ENCODE measurements around the gene AKAIN1.

The AKAIN1 gene

DNA sequence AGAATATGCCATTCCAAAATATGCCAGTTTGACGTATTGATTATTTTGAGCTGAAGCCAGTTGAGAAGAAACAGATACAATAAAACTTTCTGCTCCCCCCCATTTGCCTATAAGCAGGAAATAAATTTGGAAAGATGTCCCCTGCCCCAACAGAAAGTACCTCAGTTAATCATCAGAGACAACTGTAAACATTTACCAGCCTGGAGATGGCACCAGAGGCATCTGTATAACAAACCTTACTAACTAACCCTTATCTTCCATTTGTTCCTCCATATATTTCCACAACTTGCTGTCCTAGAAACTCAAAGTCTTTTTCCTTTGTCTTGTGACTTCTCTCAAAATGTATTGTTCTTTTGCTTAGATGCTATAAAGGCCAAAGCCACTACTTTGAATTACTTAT is 93.8 kb downstream of the AKAIN1 start:
- in situ Hi-C loops (cut with MboI; ENCODE audit: low sequenced_read_pairs): no loop called here
- Histone ChIP-seq H3K9me3 (no peaks in the 10 kb centered on the region), H3K36me3 (replicated peaks) (no peaks in the 10 kb centered on the region), H3K4me1 (peaks cover 3% of the 10 kb centered on the region; the same call in 1 of the 2 replicates), H3K4me3 (no peak overlapping the region), H3K27me3 (ENCODE audit: low read depth) (no peaks in the 10 kb centered on the region)
- no peak for DNase-seq (ENCODE audit: low spot score in 2 of 2)

- Histone ChIP-seq H3K4me1 (no peaks in the 10 kb centered on the region), H3K27me3 (ENCODE audit: low read depth) (no peaks in the 10 kb centered on the region), H3K36me3 (replicated peaks) (no peaks in the 10 kb centered on the region), H3K9me3 (no peaks in the 10 kb centered on the region), H3K4me3 (no peak overlapping the region)
- no peak for DNase-seq (ENCODE audit: low spot score in 2 of 2)
- in situ Hi-C loops (cut with MboI; ENCODE audit: low sequenced_read_pairs): no loop called here
Measured at GRCh38 chr18:5097116-5097703, 99.8 kb downstream of the AKAIN1 start.

GRCh38 chr18:5095239-5095638 is 101.8 kb downstream of the AKAIN1 start:
- Histone ChIP-seq H3K27me3 (ENCODE audit: low read depth) (no peaks in the 10 kb centered on the region), H3K36me3 (replicated peaks) (no peaks in the 10 kb centered on the region)
- in situ Hi-C loops (cut with MboI; ENCODE audit: low sequenced_read_pairs): no loop called here

DNA sequence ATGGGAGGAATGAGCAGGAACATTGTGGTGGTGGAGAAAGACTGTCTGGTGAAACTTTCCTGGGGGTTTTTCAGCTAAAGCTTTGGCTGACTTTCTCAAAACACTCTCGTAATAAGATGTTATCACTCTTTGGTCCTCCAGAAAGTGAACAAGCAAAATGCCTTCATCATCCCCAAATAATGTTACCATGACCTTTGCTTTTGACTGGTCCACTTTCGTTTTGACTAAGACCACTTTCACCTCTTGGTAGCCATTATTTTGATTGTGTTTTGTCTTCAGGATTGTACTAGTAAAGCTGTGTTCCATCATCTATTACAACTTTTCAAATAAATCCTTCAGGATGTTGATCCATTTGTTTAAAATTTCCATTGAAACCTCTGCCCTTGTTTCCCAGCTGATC is 103.2 kb downstream of the AKAIN1 start:
- Histone ChIP-seq H3K36me3 (replicated peaks) (no peaks in the 10 kb centered on the region), H3K4me3 (no peak overlapping the region), H3K27me3 (ENCODE audit: low read depth) (no peaks in the 10 kb centered on the region), H3K4me1 (no peaks in the 10 kb centered on the region), H3K9me3 (no peaks in the 10 kb centered on the region)
- in situ Hi-C loops (cut with MboI; ENCODE audit: low sequenced_read_pairs): no loop called here
- no peak for DNase-seq (ENCODE audit: low spot score in 2 of 2)

More at GRCh38 chr18:5095239-5095638, 101.8 kb downstream of the AKAIN1 start:
- Histone ChIP-seq H3K4me3 (no peak overlapping the region), H3K4me1 (no peaks in the 10 kb centered on the region), H3K9me3 (no peaks in the 10 kb centered on the region)
- DNase-seq (ENCODE audit: low spot score in 2 of 2): no peak

Data from HAP-1 (cell line).